Uterus (tissue), 2 donors: ENCODE measurements around the gene VWC2L.

ENCODE experiments used
- POLR2A ChIP-seq, 2 donors: fragments of 450-650 bp; IDR thresholded peaks; one replicate each; pipeline ENCODE4 v1.6.1; 2016; ENCODE audit warnings: antibody characterized with exemption in 2 of 2, mild to moderate bottlenecking in 1 of 2, moderate library complexity in 1 of 2
- TF ChIP-seq, protein P1 (sequence below), 4 experiments: fragments of 200-600 bp in 2 of 4; fragments of 450-650 bp in 2 of 4; sonication (generic) in 2 of 4; IDR thresholded peaks; one replicate each; pipeline ENCODE4 v1.5.1; 2016 to 2019; ENCODE audit warnings: antibody characterized with exemption in 4 of 4, mild to moderate bottlenecking in 2 of 4, moderate library complexity in 1 of 4

DNA sequence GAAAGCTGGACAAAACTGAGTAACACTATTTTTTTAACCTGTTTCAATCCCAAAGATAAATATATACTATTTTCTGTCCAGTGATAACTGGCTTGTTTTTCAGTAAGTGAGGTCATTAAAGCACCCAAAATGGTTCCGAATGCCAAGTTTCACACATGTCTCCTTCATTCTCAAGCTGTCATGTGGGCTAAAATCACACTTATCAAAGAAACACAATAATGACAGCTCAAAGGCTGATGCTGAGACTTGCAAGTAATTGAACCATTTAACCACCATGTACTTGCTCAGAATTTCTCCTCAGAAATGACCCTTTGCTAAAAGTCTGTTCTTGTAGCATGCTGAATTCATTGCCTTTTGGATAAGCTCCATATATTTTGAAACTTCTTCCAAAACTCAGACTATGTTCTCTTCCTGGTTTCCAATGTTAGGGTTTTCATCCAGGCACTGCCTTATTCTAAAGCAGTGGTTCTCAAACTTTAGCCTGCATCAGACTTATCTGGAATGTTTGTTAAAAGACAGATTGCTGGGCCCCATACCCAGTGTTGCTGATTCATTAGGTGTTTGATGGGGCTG lies 149.8 kb downstream of the VWC2L start:
- TF ChIP-seq, protein P1, sequence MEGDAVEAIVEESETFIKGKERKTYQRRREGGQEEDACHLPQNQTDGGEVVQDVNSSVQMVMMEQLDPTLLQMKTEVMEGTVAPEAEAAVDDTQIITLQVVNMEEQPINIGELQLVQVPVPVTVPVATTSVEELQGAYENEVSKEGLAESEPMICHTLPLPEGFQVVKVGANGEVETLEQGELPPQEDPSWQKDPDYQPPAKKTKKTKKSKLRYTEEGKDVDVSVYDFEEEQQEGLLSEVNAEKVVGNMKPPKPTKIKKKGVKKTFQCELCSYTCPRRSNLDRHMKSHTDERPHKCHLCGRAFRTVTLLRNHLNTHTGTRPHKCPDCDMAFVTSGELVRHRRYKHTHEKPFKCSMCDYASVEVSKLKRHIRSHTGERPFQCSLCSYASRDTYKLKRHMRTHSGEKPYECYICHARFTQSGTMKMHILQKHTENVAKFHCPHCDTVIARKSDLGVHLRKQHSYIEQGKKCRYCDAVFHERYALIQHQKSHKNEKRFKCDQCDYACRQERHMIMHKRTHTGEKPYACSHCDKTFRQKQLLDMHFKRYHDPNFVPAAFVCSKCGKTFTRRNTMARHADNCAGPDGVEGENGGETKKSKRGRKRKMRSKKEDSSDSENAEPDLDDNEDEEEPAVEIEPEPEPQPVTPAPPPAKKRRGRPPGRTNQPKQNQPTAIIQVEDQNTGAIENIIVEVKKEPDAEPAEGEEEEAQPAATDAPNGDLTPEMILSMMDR (IDR thresholded peaks at IDR 0.05): no peak
- TF ChIP-seq POLR2A (IDR thresholded peaks at IDR 0.05): no peak
